GM18519 (cell line): ENCODE results near the gene PJA1.

Source experiments
- ATAC-seq: cut with Tn5 transposase; IDR thresholded peaks from one replicate; pipeline ENCODE4 v1.9.1; 2021; ENCODE audit warnings: mild to moderate bottlenecking, moderate library complexity; ENCODE audit not compliant: unreplicated experiment, low FRiP score

PJA1 gene

DNA sequence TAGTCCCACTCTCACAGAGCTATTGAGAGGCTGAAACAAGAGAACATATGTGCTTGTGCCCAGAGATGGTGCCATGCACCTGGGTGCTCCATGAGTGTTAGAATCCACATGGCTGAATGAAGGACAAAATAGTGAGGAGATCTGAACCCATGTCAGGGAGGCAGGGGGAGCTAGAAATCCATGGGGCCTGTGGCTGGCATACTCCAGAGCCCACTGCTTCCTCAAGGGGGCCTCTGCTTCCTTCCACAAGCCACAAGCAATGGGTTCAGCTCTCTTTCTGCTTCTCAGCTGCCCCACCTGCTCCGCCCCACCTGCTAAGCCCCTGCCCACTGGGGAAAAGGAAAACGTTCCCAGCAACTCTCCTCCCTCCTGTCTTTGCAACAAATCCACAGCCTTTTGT, 46.1 kb downstream of the PJA1 start:
- no peak for ATAC-seq

DNA sequence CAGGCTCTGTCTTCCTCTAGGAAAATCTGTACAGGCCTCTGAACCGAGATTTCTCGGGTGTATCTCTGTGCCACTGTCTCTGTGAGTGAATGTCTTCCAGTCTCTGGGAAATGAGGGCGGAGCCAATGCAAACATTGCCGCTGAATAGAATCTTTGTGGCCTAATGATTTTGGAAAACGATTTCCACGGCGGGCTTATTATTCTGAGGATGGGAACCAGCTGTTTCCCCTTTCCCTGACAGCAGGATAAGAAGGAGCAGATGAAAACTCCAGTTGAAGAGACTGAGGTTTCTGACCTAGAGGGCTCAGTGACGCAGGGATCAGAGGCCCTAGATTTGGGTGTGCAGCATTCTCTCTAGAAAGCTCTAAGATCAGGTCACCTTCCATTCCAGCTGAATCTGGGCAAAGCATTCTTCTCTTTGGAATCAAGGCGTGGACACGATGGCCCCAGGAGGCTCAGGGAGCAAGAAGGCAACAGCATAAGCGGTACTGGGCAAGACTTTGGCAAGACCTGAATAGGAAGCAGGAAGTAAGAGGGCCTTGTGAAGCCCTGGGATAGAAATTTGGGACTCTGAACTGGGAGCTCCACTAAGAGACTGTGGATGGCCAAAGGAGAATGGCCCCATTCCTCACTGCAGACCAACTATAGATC, 47.3 kb downstream of the PJA1 start:
- no peak for ATAC-seq

DNA sequence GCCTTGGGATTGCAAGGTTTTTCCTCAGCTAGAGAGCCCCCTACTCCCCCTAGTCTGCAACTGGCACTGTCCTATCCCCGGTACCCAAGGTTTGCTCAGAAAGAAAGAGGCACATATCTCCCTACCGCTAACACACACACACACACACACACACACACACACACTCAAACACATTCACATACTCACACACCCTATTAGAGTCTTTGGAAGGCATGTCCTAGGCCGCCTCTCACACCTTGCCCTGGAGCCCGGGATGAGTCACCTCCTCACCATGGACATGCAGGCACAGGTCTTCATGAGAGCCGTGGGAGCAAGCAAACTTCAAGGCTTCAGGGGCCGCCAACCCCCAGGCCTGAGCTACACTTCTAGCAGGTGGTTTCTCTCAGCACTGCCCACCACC, 49.2 kb downstream of the PJA1 start:
- ATAC-seq = no peak

DNA sequence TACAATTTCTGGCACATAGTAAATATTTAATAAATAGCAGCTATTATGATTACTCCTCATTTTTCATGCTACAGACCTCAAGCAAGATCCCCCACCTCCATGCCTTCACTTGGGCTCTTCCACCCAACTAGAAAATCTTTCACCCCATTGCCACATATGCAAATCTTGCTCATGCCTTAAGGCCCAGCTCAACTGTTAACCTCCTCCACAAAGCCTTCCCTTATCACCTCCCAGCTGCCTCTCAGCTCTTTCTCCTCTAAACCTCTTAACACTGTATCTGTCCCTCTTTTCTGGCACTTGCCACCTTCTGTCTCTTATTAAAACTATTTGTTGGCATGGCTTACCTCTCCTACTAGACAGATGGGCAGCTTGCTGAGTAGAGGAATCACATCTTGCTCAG, 51.5 kb downstream of the PJA1 start:
- no peak for ATAC-seq
